H9 (cell line): Measurements from ENCODE around the gene ANKRD11. TPM values are rescaled to one million over a fixed set of nuclear protein-coding genes. Genes with fewer than 3 reads are reported as not detected.
A peak's percentile ranks its signal among the peaks of the same experiment; 100 is the strongest.

Experiments
- DNase-seq: peaks from one replicate; pipeline ENCODE4 v3.0.0-alpha.2; 2017
- H2AFZ ChIP-seq: one replicate; pipeline ENCODE4 v1.6.1; 2013; ENCODE audit warnings: mild to moderate bottlenecking, low read length, control low read depth, moderate library complexity
- H2AK5ac ChIP-seq: 2 replicates; pipeline ENCODE4 v1.6.1; 2013; ENCODE audit warnings: low read length, control low read depth, mixed read lengths; ENCODE audit not compliant: insufficient read length
- H2BK120ac ChIP-seq: one replicate; pipeline ENCODE4 v1.6.1; 2013; ENCODE audit warnings: low read depth, mild to moderate bottlenecking, low read length, control low read depth, inconsistent platforms; ENCODE audit not compliant: poor library complexity, severe bottlenecking
- H2BK12ac ChIP-seq: 2 replicates; pipeline ENCODE4 v1.6.1; 2013; ENCODE audit warnings: low read length, control low read depth, mixed read lengths, low read depth; ENCODE audit not compliant: insufficient read length
- H2BK15ac ChIP-seq: 2 replicates; pipeline ENCODE4 v1.6.1; 2013; ENCODE audit warnings: low read depth, low read length, control low read depth
- H2BK20ac ChIP-seq: one replicate; pipeline ENCODE4 v1.6.1; 2013; ENCODE audit warnings: low read depth, mild to moderate bottlenecking, low read length, control low read depth, inconsistent platforms; ENCODE audit not compliant: poor library complexity, severe bottlenecking
- H2BK5ac ChIP-seq: 2 replicates; pipeline ENCODE4 v1.6.1; 2013; ENCODE audit warnings: low read length, control low read depth, mixed read lengths; ENCODE audit not compliant: insufficient read length
- H3K14ac ChIP-seq: 2 replicates; pipeline ENCODE4 v1.6.1; 2013; ENCODE audit warnings: low read length, control low read depth; ENCODE audit not compliant: insufficient read depth
- H3K18ac ChIP-seq: 2 replicates; pipeline ENCODE4 v1.6.1; 2013; ENCODE audit warnings: low read depth, mild to moderate bottlenecking, mixed read lengths, low read length, control low read depth; ENCODE audit not compliant: insufficient read length
- H3K23ac ChIP-seq: 2 replicates; pipeline ENCODE4 v1.6.1; 2013; ENCODE audit warnings: low read length, control low read depth, mixed read lengths, low read depth; ENCODE audit not compliant: insufficient read length
- H3K23me2 ChIP-seq: 2 replicates; pipeline ENCODE4 v1.6.1; 2013; ENCODE audit warnings: low read depth, mild to moderate bottlenecking, mixed read lengths, low read length, control low read depth; ENCODE audit not compliant: insufficient read length, poor library complexity, severe bottlenecking
- H3K27ac ChIP-seq: 2 replicates; pipeline ENCODE4 v1.5.1; 2013; ENCODE audit warnings: low read length, control low read depth, mixed read lengths, low read depth; ENCODE audit not compliant: insufficient read length
- H3K27me3 ChIP-seq: 2 replicates; pipeline ENCODE4 v1.6.1; 2013; ENCODE audit warnings: low read length, control low read depth, inconsistent platforms; ENCODE audit not compliant: insufficient read depth
- H3K4ac ChIP-seq: 2 replicates; pipeline ENCODE4 v1.6.1; 2013; ENCODE audit warnings: low read depth, mild to moderate bottlenecking, control low read depth, inconsistent platforms, low read length, moderate library complexity
- H3K4me1 ChIP-seq: 2 replicates; pipeline ENCODE4 v1.6.1; 2013; ENCODE audit warnings: low read length, control low read depth, inconsistent platforms; ENCODE audit not compliant: insufficient read depth
- H3K4me2 ChIP-seq: 2 replicates; pipeline ENCODE4 v1.6.1; 2013; ENCODE audit warnings: low read length, control low read depth, mixed read lengths; ENCODE audit not compliant: insufficient read length, insufficient read depth
- H3K56ac ChIP-seq: 2 replicates; pipeline ENCODE4 v1.6.1; 2013; ENCODE audit warnings: low read depth, mild to moderate bottlenecking, mixed read lengths, low read length, control low read depth; ENCODE audit not compliant: insufficient read length
- H3K79me1 ChIP-seq: 2 replicates; pipeline ENCODE4 v1.6.1; 2013; ENCODE audit warnings: low read depth, mild to moderate bottlenecking, moderate library complexity, low read length, control low read depth, inconsistent platforms; ENCODE audit not compliant: insufficient read depth, poor library complexity, severe bottlenecking
- H3K79me2 ChIP-seq: 2 replicates; pipeline ENCODE4 v1.6.1; 2013; ENCODE audit warnings: low read length, control low read depth, inconsistent platforms; ENCODE audit not compliant: insufficient read depth
- H3K9ac ChIP-seq: 2 replicates; pipeline ENCODE4 v1.6.1; 2013; ENCODE audit warnings: low read length, control low read depth, mixed read lengths; ENCODE audit not compliant: insufficient read length; ENCODE audit errors: extremely low read depth
- H3K9me3 ChIP-seq: one replicate; pipeline ENCODE4 v1.6.1; 2013; ENCODE audit warnings: low read depth, low read length, inconsistent platforms; ENCODE audit not compliant: control insufficient read depth
- H3T11ph ChIP-seq: one replicate; pipeline ENCODE4 v1.6.1; 2013; ENCODE audit warnings: mild to moderate bottlenecking, low read length, control low read depth, inconsistent platforms
- H4K20me1 ChIP-seq: one replicate; pipeline ENCODE4 v1.6.1; 2013; ENCODE audit not compliant: control insufficient read depth, insufficient read length, insufficient read depth
- H4K5ac ChIP-seq: 2 replicates; pipeline ENCODE4 v1.6.1; 2013; ENCODE audit warnings: low read depth, mild to moderate bottlenecking, mixed read lengths, low read length, control low read depth; ENCODE audit not compliant: insufficient read length
- H4K8ac ChIP-seq: replicated peaks from 2 replicates; pipeline ENCODE4 v1.6.1; 2013; ENCODE audit warnings: low read length, control low read depth, mixed read lengths, low read depth; ENCODE audit not compliant: insufficient read length
- H4K91ac ChIP-seq: 2 replicates; pipeline ENCODE4 v1.6.1; 2013; ENCODE audit warnings: low read depth, mild to moderate bottlenecking, moderate library complexity, mixed read lengths, low read length, control low read depth; ENCODE audit not compliant: insufficient read length
- H3K27ac Mint-ChIP-seq, 3 experiments: 2 replicates in 2 of 3; 3 replicates in 1 of 3; pipeline ENCODE4 v1.8.0; 2020 to 2021; ENCODE audit warnings: mixed read lengths in 3 of 3, mild to moderate bottlenecking in 1 of 3, moderate library complexity in 1 of 3
- H3K27me3 Mint-ChIP-seq: 2 replicates; pipeline ENCODE4 v1.8.0; 2021; ENCODE audit warnings: low read depth, mild to moderate bottlenecking, moderate library complexity, mixed read lengths
- H3K36me3 Mint-ChIP-seq, 3 experiments: 2 replicates in 2 of 3; 3 replicates in 1 of 3; pipeline ENCODE4 v1.8.0; 2020 to 2021; ENCODE audit warnings: low read depth in 3 of 3, mixed read lengths in 3 of 3; ENCODE audit not compliant: insufficient read depth in 1 of 3
- H3K4me1 Mint-ChIP-seq, 2 experiments: 2 replicates each; pipeline ENCODE4 v1.8.0; 2020; ENCODE audit warnings: mixed read lengths in 2 of 2
- H3K4me3 Mint-ChIP-seq, 2 experiments: 2 replicates in 1 of 2; 3 replicates in 1 of 2; pipeline ENCODE4 v1.8.0; 2020 to 2021; ENCODE audit warnings: mild to moderate bottlenecking in 2 of 2, mixed read lengths in 2 of 2, moderate library complexity in 1 of 2
- H3K9me3 Mint-ChIP-seq, 2 experiments: 2 replicates in 1 of 2; 3 replicates in 1 of 2; pipeline ENCODE4 v1.8.0; 2020; ENCODE audit warnings: mild to moderate bottlenecking in 2 of 2, mixed read lengths in 2 of 2, moderate library complexity in 1 of 2
- WGBS: extraction: QIAGEN DNeasy Blood & Tissue Kit; methylation state at CpG from one replicate; pipeline ENCODE4 v1.1.7; 2013; ENCODE audit warnings: missing lambda C conversion rate, low lambda C conversion rate, mixed read lengths; ENCODE audit not compliant: insufficient read length; ENCODE audit errors: extremely low coverage; 5-methylcytosine and 5-hydroxymethylcytosine counted together
- total RNA-seq: library from RNA; stranded (reverse); gene quantifications from 2 replicates; pipeline ENCODE4 v1.2.1, GENCODE V29; 2021
- TF ChIP-seq, protein P1 (sequence below): fragments of 200-600 bp; sonication (generic); conservative IDR thresholded peaks from 3 replicates; pipeline ENCODE4 v1.8.0; 2021; ENCODE audit warnings: antibody characterized with exemption, mild to moderate bottlenecking

ANKRD11 gene
- total RNA-seq, 1 experiment from 2014 or later = 181 TPM

DNA sequence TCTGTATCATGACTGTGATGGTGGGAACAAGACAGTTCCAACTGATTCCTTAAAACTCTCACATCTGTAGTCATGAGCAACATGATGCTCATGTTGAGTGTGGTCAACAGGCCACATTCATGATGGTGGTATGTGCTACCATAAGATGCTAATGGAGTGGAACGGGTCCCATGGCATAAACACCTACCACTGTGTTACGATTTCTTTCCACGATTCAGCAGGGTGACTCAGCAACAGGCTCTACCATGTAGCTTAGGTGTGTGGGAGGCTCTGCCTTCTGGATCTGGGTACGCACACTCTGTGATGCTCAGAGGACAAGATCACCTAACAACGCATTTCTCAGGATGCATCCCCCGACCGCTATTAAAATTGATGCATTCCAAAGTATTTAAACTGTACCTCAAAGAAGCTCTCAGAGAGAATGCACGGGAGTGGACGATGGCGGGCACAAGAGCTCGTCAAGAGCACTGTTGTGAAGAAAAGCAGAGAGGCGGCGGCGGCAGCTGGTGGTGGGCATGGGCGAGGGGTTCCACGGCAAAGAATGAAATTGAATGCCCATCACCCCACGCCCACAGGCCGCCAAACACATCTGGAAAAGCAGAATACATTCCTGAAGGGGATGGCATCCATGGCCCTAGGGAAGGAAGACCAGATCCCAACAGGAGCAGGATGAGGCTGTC is 139.5 kb downstream of the ANKRD11 start:
- no peak overlapping the region for H2BK12ac ChIP-seq
- H3K23ac ChIP-seq = no peak overlapping the region
- no peak overlapping the region for H3K56ac ChIP-seq
- H4K20me1 ChIP-seq = peaks cover 2% of the 10 kb centered on the region
- no peak overlapping the region for H2AK5ac ChIP-seq
- WGBS = no CpG with 5 or more reads among the region's 18 CpGs
- no peaks in the 10 kb centered on the region for H3K27me3 ChIP-seq
- no peak overlapping the region for H2BK120ac ChIP-seq
- no peak overlapping the region for H4K91ac ChIP-seq
- no peak overlapping the region for H3K18ac ChIP-seq
- no peak overlapping the region for H3K9ac ChIP-seq
- H3K9me3 ChIP-seq = no peaks in the 10 kb centered on the region
- Mint-ChIP-seq H3K9me3 (no peaks in the 10 kb centered on the region), H3K27ac (peak overlapping the region in 2 of 3 experiments; percentile 40 to 42; a peak in 3 of 7 replicates), H3K27me3 (no peaks in the 10 kb centered on the region), H3K4me1 (peaks cover 41 to 52% of the 10 kb centered on the region in 2 experiments), H3K4me3 (no peak overlapping the region), H3K36me3 (no peaks in the 10 kb centered on the region; a peak in 1 of 7 replicates)
- H2AFZ ChIP-seq = no peak overlapping the region
- H3K4ac ChIP-seq = no peak overlapping the region
- TF ChIP-seq, protein P1, sequence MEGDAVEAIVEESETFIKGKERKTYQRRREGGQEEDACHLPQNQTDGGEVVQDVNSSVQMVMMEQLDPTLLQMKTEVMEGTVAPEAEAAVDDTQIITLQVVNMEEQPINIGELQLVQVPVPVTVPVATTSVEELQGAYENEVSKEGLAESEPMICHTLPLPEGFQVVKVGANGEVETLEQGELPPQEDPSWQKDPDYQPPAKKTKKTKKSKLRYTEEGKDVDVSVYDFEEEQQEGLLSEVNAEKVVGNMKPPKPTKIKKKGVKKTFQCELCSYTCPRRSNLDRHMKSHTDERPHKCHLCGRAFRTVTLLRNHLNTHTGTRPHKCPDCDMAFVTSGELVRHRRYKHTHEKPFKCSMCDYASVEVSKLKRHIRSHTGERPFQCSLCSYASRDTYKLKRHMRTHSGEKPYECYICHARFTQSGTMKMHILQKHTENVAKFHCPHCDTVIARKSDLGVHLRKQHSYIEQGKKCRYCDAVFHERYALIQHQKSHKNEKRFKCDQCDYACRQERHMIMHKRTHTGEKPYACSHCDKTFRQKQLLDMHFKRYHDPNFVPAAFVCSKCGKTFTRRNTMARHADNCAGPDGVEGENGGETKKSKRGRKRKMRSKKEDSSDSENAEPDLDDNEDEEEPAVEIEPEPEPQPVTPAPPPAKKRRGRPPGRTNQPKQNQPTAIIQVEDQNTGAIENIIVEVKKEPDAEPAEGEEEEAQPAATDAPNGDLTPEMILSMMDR = no peak
- no peak overlapping the region for H3K14ac ChIP-seq
- no peak overlapping the region for H2BK20ac ChIP-seq
- peaks cover 61% of the 10 kb centered on the region for H3K79me2 ChIP-seq
- no peak overlapping the region for H2BK15ac ChIP-seq
- no peak overlapping the region for H4K8ac ChIP-seq
- H3K4me1 ChIP-seq = peaks cover 11% of the 10 kb centered on the region; the same call in 1 of the 2 replicates
- no peak overlapping the region for H3T11ph ChIP-seq
- no peak overlapping the region for H4K5ac ChIP-seq
- no peak overlapping the region for H2BK5ac ChIP-seq
- DNase-seq = no peak
- no peaks in the 10 kb centered on the region for H3K23me2 ChIP-seq
- H3K79me1 ChIP-seq = peaks cover 3% of the 10 kb centered on the region
- H3K4me2 ChIP-seq = no peak overlapping the region
- no peak overlapping the region for H3K27ac ChIP-seq
